GM12878 (cell line): ENCODE measurements around the gene ASS1.

Experiments used
- MYC ChIP-seq: IDR thresholded peaks from 2 replicates; pipeline ENCODE4 v1.6.1; 2011; ENCODE audit warnings: mild to moderate bottlenecking, low read length, moderate library complexity, inconsistent platforms; ENCODE audit not compliant: insufficient read depth, insufficient replicate concordance, insufficient read length, severe bottlenecking
- POLR2A ChIP-seq: IDR thresholded peaks from 2 replicates; pipeline ENCODE4 v1.6.1; 2011; ENCODE audit warnings: low read depth, mild to moderate bottlenecking, low read length
- PRDM15 ChIP-seq: fragments of 450-650 bp; formaldehyde crosslinking; IDR thresholded peaks from 2 replicates; pipeline ENCODE4 v1.4.0; 2020; ENCODE audit warnings: mild to moderate bottlenecking, moderate library complexity

GRCh38 chr9:130444565-130445221 is at the start of gene ASS1:
- TF ChIP-seq PRDM15 (no peak), POLR2A (no peak; the same call in 1 of the 2 replicates), MYC (no peak)
